Tibial artery (tissue), 4 donors: ENCODE data around the gene SAYSD1.

Experiments used
- DNase-seq, 2 donors: peaks; one replicate each; pipeline ENCODE4 v3.0.0-alpha.2; 2019
- H3K27ac ChIP-seq, 2 donors: fragments of 200-600 bp; sonication (generic) in 1 of 2; 1 replicate in 1 of 2; 2 replicates in 1 of 2; pipeline ENCODE4 v1.5.1; 2018 to 2019; ENCODE audit warnings: mild to moderate bottlenecking in 1 of 2
- H3K27me3 ChIP-seq, 2 donors: fragments of 200-600 bp; sonication (generic) in 1 of 2; one replicate each; pipeline versions ENCODE4 v1.5.1 to v1.6.0; 2016 to 2019
- H3K36me3 ChIP-seq, 3 donors: fragments of 200-600 bp; sonication (generic) in 2 of 3; one replicate each; pipeline ENCODE4 v1.5.1; 2016 to 2019; ENCODE audit warnings: mild to moderate bottlenecking in 2 of 3
- H3K4me1 ChIP-seq, 4 donors: fragments of 200-600 bp; sonication (generic) in 2 of 4; 1 replicate in 3 of 4; 2 replicates in 1 of 4; pipeline ENCODE4 v1.5.1; 2016 to 2019
- H3K4me3 ChIP-seq, 2 donors: fragments of 200-600 bp; sonication (generic) in 1 of 2; 1 replicate in 1 of 2; 2 replicates in 1 of 2; pipeline ENCODE4 v1.5.1; 2018 to 2019; ENCODE audit warnings: mild to moderate bottlenecking in 2 of 2
- H3K9me3 ChIP-seq, 3 donors: fragments of 200-600 bp; sonication (generic) in 1 of 3; one replicate each; pipeline ENCODE4 v1.5.1; 2016 to 2019
- CTCF ChIP-seq, 2 experiments: fragments of 200-600 bp in 1 of 2; fragments of 450-650 bp in 1 of 2; IDR thresholded peaks; one replicate each; pipeline ENCODE4 v1.5.1; 2017 to 2019; ENCODE audit warnings: antibody characterized with exemption in 2 of 2, mild to moderate bottlenecking in 1 of 2, moderate library complexity in 1 of 2
- intact Hi-C: fragments of 100-400 bp; cut with DNase I; formaldehyde crosslinking; loops from one replicate; pipeline ENCODE4 v1.15.0; 2023; ENCODE audit warnings: low total_unique reads

Gene SAYSD1

GRCh38 chr6:39074486-39074885 is 40.5 kb downstream of the SAYSD1 start:
- no peaks in the 10 kb centered on the region for H3K4me1 ChIP-seq
- no peak for TF ChIP-seq CTCF (IDR thresholded peaks at IDR 0.05)
- peak in 1 of 2 donors; percentile 20 for DNase-seq
- no peak overlapping the region for H3K27ac ChIP-seq
- intact Hi-C loops, result no loop called here
- H3K36me3 ChIP-seq, result no peaks in the 10 kb centered on the region
- peaks cover 0 to 3% of the 10 kb centered on the region in 2 donors for H3K27me3 ChIP-seq
- H3K9me3 ChIP-seq, result no peaks in the 10 kb centered on the region
- H3K4me3 ChIP-seq, result no peak overlapping the region

- Histone ChIP-seq H3K36me3 (no peaks in the 10 kb centered on the region), H3K27me3 (peaks cover 0 to 3% of the 10 kb centered on the region in 2 donors), H3K27ac (no peak overlapping the region), H3K9me3 (no peaks in the 10 kb centered on the region), H3K4me1 (no peaks in the 10 kb centered on the region), H3K4me3 (no peak overlapping the region)
- intact Hi-C loops, result no loop called here
- no peak for TF ChIP-seq CTCF (IDR thresholded peaks at IDR 0.05)
- DNase-seq, result peak in 1 of 2 donors; percentile 50
Observed at GRCh38 chr6:39073471-39074355, 41.3 kb downstream of the SAYSD1 start.

GRCh38 chr6:39072830-39073229 is 42.2 kb downstream of the SAYSD1 start:
- peaks cover 0 to 3% of the 10 kb centered on the region in 2 donors for H3K27me3 ChIP-seq
- no peak for TF ChIP-seq CTCF (IDR thresholded peaks at IDR 0.05)
- DNase-seq, result peak in 1 of 2 donors; percentile 50
- H3K4me1 ChIP-seq, result no peaks in the 10 kb centered on the region
- no peaks in the 10 kb centered on the region for H3K36me3 ChIP-seq
- H3K27ac ChIP-seq, result no peak overlapping the region
- H3K4me3 ChIP-seq, result no peak overlapping the region
- H3K9me3 ChIP-seq, result no peaks in the 10 kb centered on the region
- intact Hi-C loops, result no loop called here

GRCh38 chr6:39068391-39068790 is 46.6 kb downstream of the SAYSD1 start:
- peaks cover 0 to 10% of the 10 kb centered on the region in 2 donors for H3K27me3 ChIP-seq
- no peaks in the 10 kb centered on the region for H3K36me3 ChIP-seq
- intact Hi-C loops, result no loop called here
- no peaks in the 10 kb centered on the region for H3K9me3 ChIP-seq
- H3K4me3 ChIP-seq, result no peak overlapping the region
- no peak for TF ChIP-seq CTCF (IDR thresholded peaks at IDR 0.05)
- no peak for DNase-seq
- no peaks in the 10 kb centered on the region for H3K4me1 ChIP-seq
- H3K27ac ChIP-seq, result no peak overlapping the region

- TF ChIP-seq CTCF (IDR thresholded peaks at IDR 0.05), result no peak
- intact Hi-C loops, result no loop called here
- H3K9me3 ChIP-seq, result no peaks in the 10 kb centered on the region
Observed at GRCh38 chr6:39065561-39065960, 49.4 kb downstream of the SAYSD1 start.

More at GRCh38 chr6:39065561-39065960, 49.4 kb downstream of the SAYSD1 start:
- Histone ChIP-seq H3K27me3 (peaks cover 0 to 10% of the 10 kb centered on the region in 2 donors), H3K27ac (no peak overlapping the region), H3K4me1 (no peaks in the 10 kb centered on the region), H3K36me3 (no peaks in the 10 kb centered on the region), H3K4me3 (no peak overlapping the region)
- no peak for DNase-seq
